ENCODE measurements around the gene CBX4.

Gene CBX4

DNA sequence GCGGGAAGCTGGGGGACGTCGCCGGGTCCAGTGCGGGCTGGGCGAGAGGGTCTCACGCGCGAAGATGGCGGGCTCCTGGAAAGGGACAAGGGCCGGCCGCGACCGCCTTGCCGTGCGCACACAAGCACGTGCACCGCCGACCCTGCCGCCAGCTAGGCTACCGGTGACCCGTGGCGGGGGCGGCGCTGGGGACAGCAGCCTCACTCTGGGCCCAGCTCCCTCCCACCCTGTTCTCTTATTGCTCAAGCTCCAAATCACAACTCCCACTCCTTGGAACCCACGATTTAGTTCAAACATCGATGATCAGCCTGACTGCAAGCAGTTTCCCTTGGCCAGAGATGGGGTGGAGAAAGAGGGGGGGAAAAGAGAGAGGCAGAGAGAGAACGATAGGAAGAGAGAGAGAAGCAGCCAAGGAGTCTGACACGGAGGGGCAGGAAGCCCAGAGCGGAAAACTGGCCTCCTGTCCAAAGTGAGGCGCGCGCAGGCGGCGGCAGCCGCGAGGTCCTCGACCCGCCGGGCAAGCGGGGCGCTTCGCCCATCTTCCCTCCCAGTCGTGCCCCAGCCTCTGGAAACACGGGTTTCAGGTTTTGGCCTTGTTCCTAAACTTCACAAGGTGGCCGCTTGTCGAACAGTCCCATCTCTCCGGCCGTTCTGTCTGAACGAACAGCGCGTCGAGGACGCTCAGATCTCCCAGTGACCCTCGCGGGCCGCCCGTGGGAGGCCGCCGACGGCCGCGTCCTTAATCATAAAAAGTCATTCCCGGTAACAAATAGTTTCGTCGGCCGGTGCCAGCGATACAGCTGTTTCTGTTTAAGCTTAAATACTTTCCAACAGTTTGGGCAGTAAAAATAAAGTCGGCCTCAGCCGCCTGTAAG lies 40.7 kb downstream of the CBX4 start (continued):
- TF ChIP-seq TSHZ2 (CRISPR knock-in tag; IDR thresholded peaks at IDR 0.05) (no peak), TOX (CRISPR knock-in tag; IDR thresholded peaks at IDR 0.05; ENCODE audit: borderline replicate concordance) (no peak), PATZ1 (CRISPR knock-in tag; IDR thresholded peaks at IDR 0.05; ENCODE audit: borderline replicate concordance) (no peak)

DNA sequence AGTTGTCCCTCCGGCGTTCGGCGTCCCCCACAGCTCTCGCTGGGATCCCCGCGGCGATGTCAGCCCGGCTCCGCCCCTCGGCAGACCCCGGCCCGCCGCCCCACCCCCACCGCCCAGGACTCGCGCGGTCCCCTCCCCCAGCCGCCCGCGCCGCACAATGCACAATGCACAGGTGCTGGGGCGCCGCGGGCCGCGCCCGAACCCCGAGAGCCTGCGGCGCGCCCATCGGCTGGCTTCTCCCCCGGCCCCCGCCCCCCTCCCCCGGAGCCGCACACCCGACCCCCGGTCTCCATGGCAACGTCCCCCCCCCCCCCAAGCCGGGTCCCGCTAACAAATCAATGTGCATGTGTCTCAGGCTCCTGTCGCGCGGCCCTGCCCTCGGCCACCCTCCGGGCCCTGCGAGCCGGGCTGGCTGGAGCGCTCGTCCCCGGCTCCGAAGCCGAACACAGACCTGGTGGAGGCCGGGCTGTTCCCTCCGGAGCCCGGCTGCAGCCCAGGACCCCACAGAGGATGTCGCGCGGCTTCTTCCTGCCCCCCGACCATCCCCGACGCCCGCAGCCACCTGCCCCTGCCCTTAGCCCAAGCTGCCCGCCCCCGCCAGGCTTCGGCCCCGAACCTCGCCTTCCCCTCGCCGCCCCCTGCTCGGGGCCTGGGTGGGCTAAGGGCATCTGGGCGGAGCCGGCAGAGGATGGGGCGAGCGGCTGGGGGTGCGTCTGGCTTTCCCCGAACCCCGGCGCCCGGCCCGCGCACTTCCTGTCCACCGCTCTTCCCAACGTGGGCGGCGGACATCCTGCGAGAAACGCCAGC lies 41.5 kb downstream of the CBX4 start:
- peak; percentile 45 for ATAC-seq
- TF ChIP-seq, protein P1, sequence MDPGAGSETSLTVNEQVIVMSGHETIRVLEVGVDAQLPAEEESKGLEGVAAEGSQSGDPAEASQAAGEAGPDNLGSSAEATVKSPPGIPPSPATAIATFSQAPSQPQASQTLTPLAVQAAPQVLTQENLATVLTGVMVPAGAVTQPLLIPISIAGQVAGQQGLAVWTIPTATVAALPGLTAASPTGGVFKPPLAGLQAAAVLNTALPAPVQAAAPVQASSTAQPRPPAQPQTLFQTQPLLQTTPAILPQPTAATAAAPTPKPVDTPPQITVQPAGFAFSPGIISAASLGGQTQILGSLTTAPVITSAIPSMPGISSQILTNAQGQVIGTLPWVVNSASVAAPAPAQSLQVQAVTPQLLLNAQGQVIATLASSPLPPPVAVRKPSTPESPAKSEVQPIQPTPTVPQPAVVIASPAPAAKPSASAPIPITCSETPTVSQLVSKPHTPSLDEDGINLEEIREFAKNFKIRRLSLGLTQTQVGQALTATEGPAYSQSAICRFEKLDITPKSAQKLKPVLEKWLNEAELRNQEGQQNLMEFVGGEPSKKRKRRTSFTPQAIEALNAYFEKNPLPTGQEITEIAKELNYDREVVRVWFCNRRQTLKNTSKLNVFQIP (CRISPR knock-in tag; IDR thresholded peaks at IDR 0.05; ENCODE audit: borderline replicate concordance, low read depth) = no peak
- TF ChIP-seq RARB (CRISPR knock-in tag; IDR thresholded peaks at IDR 0.05) = no peak
- TF ChIP-seq ZNF70 (CRISPR knock-in tag; IDR thresholded peaks at IDR 0.05) = no peak

DNA sequence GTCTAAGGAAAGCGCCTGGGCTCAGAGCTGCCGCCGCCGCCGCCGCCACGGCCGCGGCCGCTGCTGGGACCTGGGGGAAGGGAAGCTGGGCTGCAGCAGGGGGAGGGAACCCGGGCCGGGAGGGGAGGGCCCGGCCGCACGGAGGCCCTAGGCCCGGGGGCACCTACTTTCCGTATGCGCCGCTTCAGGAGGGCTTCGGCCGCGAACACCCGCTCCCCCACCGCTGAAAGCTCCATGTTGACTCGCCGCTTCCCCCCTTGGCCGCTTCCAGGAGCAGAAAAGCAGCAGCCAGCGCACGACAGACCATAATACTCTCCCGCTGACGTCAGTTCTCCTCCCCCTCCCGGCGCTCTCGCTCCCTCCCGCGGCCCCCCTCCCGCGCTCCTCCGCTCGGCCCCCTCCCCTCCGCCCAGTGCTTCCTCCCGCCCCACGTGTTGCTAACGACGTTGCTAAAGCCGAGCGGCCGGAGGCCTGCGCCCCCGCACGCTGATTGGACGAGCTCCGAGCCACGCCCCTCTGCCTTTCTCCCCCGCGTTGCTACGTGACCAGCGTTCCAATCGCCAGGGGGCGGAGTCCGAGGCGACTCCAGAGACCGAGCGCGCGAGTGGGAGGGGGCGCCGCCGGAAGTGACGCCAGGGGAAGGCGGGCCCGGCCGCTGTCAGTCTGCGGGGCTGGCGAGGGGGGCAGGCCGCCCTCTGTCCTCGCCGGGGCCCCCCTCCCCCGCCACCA lies 42.3 kb downstream of the CBX4 start, which contains the start of gene CBX8:
Gene CBX8, minus strand, starts transcription at position 315 of the 729 bp plus-strand sequence. Its CDS starts 79 bp downstream, at position 236.
- TF ChIP-seq ZNF565 (CRISPR knock-in tag; conservative IDR thresholded peaks at IDR 0.05; ENCODE audit: low read depth) (no peak), PATZ1 (CRISPR knock-in tag; IDR thresholded peaks at IDR 0.05; ENCODE audit: borderline replicate concordance) (peak; percentile 86), ZC3H10 (CRISPR knock-in tag; IDR thresholded peaks at IDR 0.05) (no peak), ARNTL (CRISPR knock-in tag; IDR thresholded peaks at IDR 0.05; ENCODE audit: borderline replicate concordance, low read depth) (no peak)
- peak; percentile 84 for ATAC-seq

DNA sequence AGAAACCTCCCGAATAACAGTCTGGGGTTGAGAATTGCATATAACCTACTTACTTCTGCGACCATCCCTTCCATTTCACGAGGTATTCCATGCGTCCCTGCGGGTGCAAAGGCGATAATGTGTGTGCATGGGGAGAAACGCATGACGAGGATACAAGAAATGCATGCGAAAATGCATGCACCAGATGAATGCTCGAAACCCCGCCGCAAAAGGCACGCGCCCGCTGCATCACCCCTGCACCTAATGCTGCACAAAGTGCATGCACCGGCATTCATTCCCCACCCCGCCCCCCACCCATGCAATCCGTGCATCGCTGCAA lies 42.8 kb downstream of the CBX4 start:
- ATAC-seq = no peak
- TF ChIP-seq PPARA (CRISPR knock-in tag; IDR thresholded peaks at IDR 0.05; ENCODE audit: borderline replicate concordance) (no peak), GLIS3 (CRISPR knock-in tag; IDR thresholded peaks at IDR 0.05) (no peak), ZNF70 (CRISPR knock-in tag; IDR thresholded peaks at IDR 0.05) (no peak), CSRNP3 (CRISPR knock-in tag; IDR thresholded peaks at IDR 0.05) (no peak), ZNF8 (CRISPR knock-in tag; IDR thresholded peaks at IDR 0.05) (no peak), CSDC2 (CRISPR knock-in tag; IDR thresholded peaks at IDR 0.05) (no peak), ZC3H10 (CRISPR knock-in tag; IDR thresholded peaks at IDR 0.05) (no peak), SNAI2 (CRISPR knock-in tag; IDR thresholded peaks at IDR 0.05) (no peak), ZFP3 (CRISPR knock-in tag; IDR thresholded peaks at IDR 0.05) (no peak), OSR1 (CRISPR knock-in tag; IDR thresholded peaks at IDR 0.05) (no peak), ESRRG (CRISPR knock-in tag; IDR thresholded peaks at IDR 0.05) (no peak), RARB (CRISPR knock-in tag; IDR thresholded peaks at IDR 0.05) (no peak)
- TF ChIP-seq, protein P1 (CRISPR knock-in tag; IDR thresholded peaks at IDR 0.05; ENCODE audit: borderline replicate concordance, low read depth) = no peak

Measured in SK-N-SH treated with all-trans-retinoic acid at 6 μM for 48 hours (cell line).